CD4-positive, alpha-beta memory T cell (primary cell): ENCODE data around the gene AGPAT4. TPM values are rescaled to one million over a fixed set of nuclear protein-coding genes. Genes with fewer than 3 reads are reported as not detected.
"Not testable (repeated sequence)": the region's sequence is repeated elsewhere in the genome, so short reads cannot be mapped to it uniquely, and the experiment has no call there.

Source experiments
- CTCF ChIA-PET: fragments of 350-600 bp; sonication (Branson Sonifier 250); formaldehyde crosslinking; loops from one replicate; lab custom pipeline; 2021; ENCODE audit warnings: inconsistent platforms; ENCODE audit not compliant: partially characterized antibody; lab: Charles Lee
- POLR2A ChIA-PET: fragments of 350-600 bp; sonication (Branson Sonifier 250); formaldehyde crosslinking; loops from one replicate; lab custom pipeline; 2021; ENCODE audit not compliant: partially characterized antibody; lab: Charles Lee
- DNase-seq, 5 donors: peaks; one replicate each; pipeline versions ENCODE4 v3.0.0 to v3.0.0-alpha.2; 2020 to 2022; ENCODE audit warnings: mixed read lengths in 1 of 5
- H3K27ac ChIP-seq: one replicate; pipeline ENCODE4 v1.7.0; 2013; ENCODE audit warnings: low read depth, low read length
- H3K27me3 ChIP-seq: 2 replicates; pipeline ENCODE4 v1.7.0; 2013; ENCODE audit warnings: mild to moderate bottlenecking, low read length, moderate library complexity; ENCODE audit not compliant: insufficient read depth
- H3K36me3 ChIP-seq: 2 replicates; pipeline ENCODE4 v1.7.0; 2013; ENCODE audit warnings: mild to moderate bottlenecking, low read length, moderate library complexity; ENCODE audit not compliant: insufficient read depth
- H3K4me1 ChIP-seq: 2 replicates; pipeline ENCODE4 v1.7.0; 2013; ENCODE audit warnings: mild to moderate bottlenecking, low read length, moderate library complexity; ENCODE audit not compliant: insufficient read depth
- H3K4me3 ChIP-seq, 2 donors: one replicate each; pipeline ENCODE4 v1.7.0; 2013; ENCODE audit warnings: low read length in 2 of 2, mild to moderate bottlenecking in 1 of 2
- H3K9me3 ChIP-seq, 2 donors: one replicate each; pipeline ENCODE4 v1.7.0; 2013; ENCODE audit warnings: low read length in 2 of 2, control low read depth in 1 of 2; ENCODE audit not compliant: control insufficient read depth in 1 of 2
- H3K27ac Mint-ChIP-seq, 7 donors: one replicate each; pipeline ENCODE4 v1.8.0; 2020 to 2021; ENCODE audit warnings: mixed read lengths in 7 of 7, mild to moderate bottlenecking in 6 of 7, inconsistent platforms in 3 of 7, moderate library complexity in 3 of 7
- H3K27me3 Mint-ChIP-seq, 2 donors: one replicate each; pipeline ENCODE4 v1.8.0; 2020 to 2021; ENCODE audit warnings: mixed read lengths in 2 of 2
- H3K36me3 Mint-ChIP-seq, 2 donors: one replicate each; pipeline ENCODE4 v1.8.0; 2020 to 2021; ENCODE audit warnings: mixed read lengths in 2 of 2, inconsistent platforms in 1 of 2, mild to moderate bottlenecking in 1 of 2
- H3K4me1 Mint-ChIP-seq, 4 donors: one replicate each; pipeline ENCODE4 v1.8.0; 2020 to 2021; ENCODE audit warnings: mixed read lengths in 4 of 4, mild to moderate bottlenecking in 1 of 4
- H3K4me3 Mint-ChIP-seq, 8 donors: one replicate each; pipeline ENCODE4 v1.8.0; 2020 to 2021; ENCODE audit warnings: mixed read lengths in 8 of 8, mild to moderate bottlenecking in 7 of 8, moderate library complexity in 6 of 8, inconsistent platforms in 3 of 8
- H3K9me3 Mint-ChIP-seq, 8 donors: one replicate each; pipeline ENCODE4 v1.8.0; 2020 to 2021; ENCODE audit warnings: mixed read lengths in 8 of 8, mild to moderate bottlenecking in 5 of 8, inconsistent platforms in 3 of 8, moderate library complexity in 1 of 8
- intact Hi-C: fragments of 100-400 bp; cut with micrococcal nuclease; formaldehyde crosslinking; loops from one replicate; pipeline ENCODE4 v1.15.1; 2023
- polyA plus RNA-seq, 2 donors: library from polyadenylated mRNA; unstranded; fragments of 300-500 nt; fragmentation: Illumina TruSeq; gene quantifications; one replicate each; pipeline ENCODE4 v1.2.3, GENCODE V29; 2021
- total RNA-seq, 2 experiments: library from RNA; stranded (reverse); gene quantifications; one replicate each; pipeline ENCODE4 v1.2.3, GENCODE V29; 2021

Gene AGPAT4
- total and polyA plus RNA-seq, 4 experiments from 2014 or later = 3.6 to 6.9 (median 4.1) TPM

- H3K27ac ChIP-seq = peak overlapping the region; percentile 21
- peaks cover 10 to 31% (median 20%) of the 10 kb centered on the region in 4 donors for H3K4me1 Mint-ChIP-seq
- ChIA-PET CTCF (interaction anchor here (1.4 to 2.5 kb wide), 2 partner anchors 18 to 242 kb away, joined by 4 to 6 read pairs; no protein-coding TSS in a partner anchor), POLR2A (interaction anchor here (1.8 kb wide), 1 partner anchor 52 kb away, joined by 5 read pairs; no protein-coding TSS in a partner anchor)
- intact Hi-C loops = no loop called here
- H3K36me3 ChIP-seq = no peaks in the 10 kb centered on the region
- H3K4me3 Mint-ChIP-seq = peak overlapping the region in 2 of 8 donors; percentile 7 to 52
- peaks cover 5% of the 10 kb centered on the region for H3K4me1 ChIP-seq
- peak overlapping the region; percentile 71 to 87 (median 82) for H3K27ac Mint-ChIP-seq
- H3K27me3 Mint-ChIP-seq = no peaks in the 10 kb centered on the region
- H3K4me3 ChIP-seq = no peak overlapping the region
- H3K36me3 Mint-ChIP-seq = peaks cover 58 to 70% of the 10 kb centered on the region in 2 donors
- peaks cover 0 to 20% (median 13%) of the 10 kb centered on the region in 8 donors for H3K9me3 Mint-ChIP-seq
- no peaks in the 10 kb centered on the region for H3K27me3 ChIP-seq
- peak in 4 of 5 donors; percentile 9 to 50 (median 23) for DNase-seq
- no peaks in the 10 kb centered on the region for H3K9me3 ChIP-seq
Measured at GRCh38 chr6:161128680-161129196, 145.1 kb downstream of the AGPAT4 start.

- Mint-ChIP-seq H3K27me3 (no peaks in the 10 kb centered on the region), H3K9me3 (peaks cover 0 to 25% (median 17%) of the 10 kb centered on the region in 8 donors), H3K4me1 (peaks cover 10 to 31% (median 20%) of the 10 kb centered on the region in 4 donors), H3K36me3 (peaks cover 59 to 70% of the 10 kb centered on the region in 2 donors), H3K4me3 (peak overlapping the region in 2 of 8 donors; percentile 7 to 52), H3K27ac (peak overlapping the region; percentile 71 to 87 (median 82))
- POLR2A ChIA-PET = interaction anchor here (1.3 to 1.8 kb wide), 2 partner anchors 17 to 52 kb away, joined by 3 to 5 read pairs; no protein-coding TSS in a partner anchor
- Histone ChIP-seq H3K36me3 (no peaks in the 10 kb centered on the region), H3K9me3 (no peaks in the 10 kb centered on the region), H3K27ac (peak overlapping the region; percentile 21), H3K4me3 (no peak overlapping the region), H3K4me1 (peaks cover 5% of the 10 kb centered on the region), H3K27me3 (no peaks in the 10 kb centered on the region)
- DNase-seq = peak in 3 of 5 donors; percentile 11 to 12 (median 11)
- CTCF ChIA-PET = interaction anchor here (1.4 to 2.5 kb wide), 2 partner anchors 17 to 243 kb away, joined by 4 to 6 read pairs; no protein-coding TSS in a partner anchor
- intact Hi-C loops = no loop called here
Measured at GRCh38 chr6:161128230-161128629, 145.6 kb downstream of the AGPAT4 start.

GRCh38 chr6:161127071-161127740 lies 146.7 kb downstream of the AGPAT4 start:
- no peak for DNase-seq
- peak overlapping the region in 2 of 7 donors; percentile 25 to 58 for H3K27ac Mint-ChIP-seq
- intact Hi-C loops = no loop called here
- H3K36me3 Mint-ChIP-seq = peaks cover 67 to 79% of the 10 kb centered on the region in 2 donors
- Histone ChIP-seq H3K27ac (no peak overlapping the region), H3K27me3 (no peaks in the 10 kb centered on the region), H3K36me3 (no peaks in the 10 kb centered on the region), H3K9me3 (no peaks in the 10 kb centered on the region), H3K4me1 (peaks cover 5% of the 10 kb centered on the region), H3K4me3 (no peak overlapping the region)
- H3K4me1 Mint-ChIP-seq = peaks cover 10 to 31% (median 20%) of the 10 kb centered on the region in 4 donors
- no peak overlapping the region for H3K4me3 Mint-ChIP-seq
- H3K27me3 Mint-ChIP-seq = no peaks in the 10 kb centered on the region
- CTCF ChIA-PET = interaction anchor here (2.5 kb wide), 1 partner anchor 244 kb away, joined by 6 read pairs; no protein-coding TSS in a partner anchor
- H3K9me3 Mint-ChIP-seq = peaks cover 0 to 35% (median 26%) of the 10 kb centered on the region in 8 donors
- POLR2A ChIA-PET = interaction anchor here (1.3 to 1.8 kb wide), 2 partner anchors 16 to 51 kb away, joined by 3 to 5 read pairs; no protein-coding TSS in a partner anchor

GRCh38 chr6:161125591-161125990 lies 148.3 kb downstream of the AGPAT4 start:
- Histone ChIP-seq H3K27ac (no peak overlapping the region), H3K4me1 (peaks cover 5% of the 10 kb centered on the region), H3K36me3 (no peaks in the 10 kb centered on the region), H3K4me3 (no peak overlapping the region), H3K9me3 (no peaks in the 10 kb centered on the region), H3K27me3 (no peaks in the 10 kb centered on the region)
- DNase-seq = no peak
- CTCF ChIA-PET = interaction anchor here (0.8 kb wide), 1 partner anchor 14 kb away, joined by 3 read pairs; no protein-coding TSS in a partner anchor
- Mint-ChIP-seq H3K36me3 (peaks cover 79 to 95% of the 10 kb centered on the region in 2 donors), H3K9me3 (peaks cover 0 to 44% (median 32%) of the 10 kb centered on the region in 8 donors), H3K4me3 (no peak overlapping the region), H3K4me1 (peaks cover 10 to 31% (median 20%) of the 10 kb centered on the region in 4 donors), H3K27ac (peak overlapping the region in 1 of 7 donors; percentile 42), H3K27me3 (no peaks in the 10 kb centered on the region)
- intact Hi-C loops = no loop called here
- POLR2A ChIA-PET = no interaction called here

GRCh38 chr6:161123319-161123718 lies 150.5 kb downstream of the AGPAT4 start:
- intact Hi-C loops, H3K4me1 ChIP-seq, H3K9me3 ChIP-seq, H3K4me3 Mint-ChIP-seq, DNase-seq, H3K27ac ChIP-seq, H3K4me3 ChIP-seq, H3K36me3 ChIP-seq, H3K27me3 Mint-ChIP-seq, H3K27me3 ChIP-seq: not testable (repeated sequence)
- ChIA-PET CTCF (interaction anchor here (1.0 to 1.5 kb wide), 2 partner anchors 9 to 250 kb away, joined by 3 to 4 read pairs; no protein-coding TSS in a partner anchor), POLR2A (interaction anchor here (1.1 to 1.6 kb wide), 2 partner anchors 10 to 47 kb away, joined by 3 to 5 read pairs; no protein-coding TSS in a partner anchor)
- H3K27ac Mint-ChIP-seq = peak overlapping the region in 1 of 7 donors; percentile 65
- peaks cover 3 to 23% (median 11%) of the 10 kb centered on the region in 4 donors for H3K4me1 Mint-ChIP-seq
- peaks cover 0 to 52% (median 38%) of the 10 kb centered on the region in 8 donors for H3K9me3 Mint-ChIP-seq
- peaks cover 88 to 98% of the 10 kb centered on the region in 2 donors for H3K36me3 Mint-ChIP-seq

GRCh38 chr6:161117942-161118341 lies 155.9 kb downstream of the AGPAT4 start:
- Histone ChIP-seq H3K4me1 (no peaks in the 10 kb centered on the region), H3K4me3 (no peak overlapping the region), H3K27me3 (no peaks in the 10 kb centered on the region), H3K27ac (no peak overlapping the region), H3K36me3 (peaks cover 33% of the 10 kb centered on the region), H3K9me3 (no peaks in the 10 kb centered on the region)
- no peak for DNase-seq
- CTCF ChIA-PET = no interaction called here
- Mint-ChIP-seq H3K4me3 (no peak overlapping the region), H3K4me1 (peaks cover 0 to 5% (median 0%) of the 10 kb centered on the region in 4 donors), H3K27ac (peak overlapping the region in 1 of 7 donors; percentile 25), H3K36me3 (peaks cover 87 to 95% of the 10 kb centered on the region in 2 donors), H3K9me3 (peaks cover 0 to 28% (median 16%) of the 10 kb centered on the region in 8 donors), H3K27me3 (no peaks in the 10 kb centered on the region)
- intact Hi-C loops = loop anchor here (10.0 kb wide), 1 partner anchor 183 kb away; no protein-coding TSS in a partner anchor
- POLR2A ChIA-PET = no interaction called here
